Fibroblast of lung (primary cell): ENCODE measurements around the gene CLDN10. TPM values are rescaled to one million over a fixed set of nuclear protein-coding genes. Genes with fewer than 3 reads are reported as not detected.

Experiments used
- DNase-seq, 2 donors: peaks; one replicate each; pipeline versions ENCODE4 v3.0.0 to v3.0.0-alpha.2; 2010; ENCODE audit warnings: low read depth in 2 of 2
- H2AFZ ChIP-seq: 2 replicates; pipeline ENCODE4 v1.5.1; 2012; ENCODE audit warnings: low read length, control low read depth, inconsistent platforms
- H3K27ac ChIP-seq: 2 replicates; pipeline ENCODE4 v1.5.1; 2011; ENCODE audit warnings: low read length, control low read depth; ENCODE audit not compliant: insufficient read depth
- H3K27me3 ChIP-seq: 2 replicates; pipeline ENCODE4 v1.5.1; 2011; ENCODE audit warnings: mild to moderate bottlenecking, low read length; ENCODE audit not compliant: control insufficient read depth, insufficient read depth
- H3K36me3 ChIP-seq: 2 replicates; pipeline ENCODE4 v1.5.1; 2011; ENCODE audit warnings: low read length; ENCODE audit not compliant: control insufficient read depth, insufficient read depth
- H3K4me1 ChIP-seq: 2 replicates; pipeline ENCODE4 v1.5.1; 2011; ENCODE audit warnings: low read length; ENCODE audit not compliant: control insufficient read depth, insufficient read depth; ENCODE audit errors: extremely low read depth
- H3K4me2 ChIP-seq: 2 replicates; pipeline ENCODE4 v1.5.1; 2011; ENCODE audit warnings: low read length, control low read depth; ENCODE audit not compliant: insufficient read depth; ENCODE audit errors: extremely low read depth
- H3K4me3 ChIP-seq, 4 experiments: fragments of 200-600 bp in 1 of 4; sonication (generic) in 1 of 4; replicated peaks in 1 of 4; 2 replicates each; pipeline ENCODE4 v1.5.1; 2011 to 2016; ENCODE audit warnings: low read length in 4 of 4, low read depth in 3 of 4, mild to moderate bottlenecking in 3 of 4, control low read depth in 2 of 4, inconsistent platforms in 1 of 4, mixed read lengths in 1 of 4; ENCODE audit not compliant: insufficient read depth in 1 of 4; ENCODE audit errors: control extremely low read depth in 1 of 4
- H3K79me2 ChIP-seq: 2 replicates; pipeline ENCODE4 v1.5.1; 2012; ENCODE audit warnings: mild to moderate bottlenecking, low read length, inconsistent platforms; ENCODE audit not compliant: control insufficient read depth, insufficient read depth
- H3K9ac ChIP-seq: 2 replicates; pipeline ENCODE4 v1.5.1; 2011; ENCODE audit warnings: mild to moderate bottlenecking, low read length, control low read depth; ENCODE audit not compliant: insufficient read depth
- H3K9me3 ChIP-seq: 2 replicates; pipeline ENCODE4 v1.5.1; 2012; ENCODE audit warnings: low read depth, low read length; ENCODE audit not compliant: control insufficient read depth, insufficient read depth
- H4K20me1 ChIP-seq: 2 replicates; pipeline ENCODE4 v1.5.1; 2011; ENCODE audit warnings: low read length; ENCODE audit not compliant: control insufficient read depth, insufficient read depth; ENCODE audit errors: extremely low read depth
- CTCF ChIP-seq, 2 donors: IDR thresholded peaks in 1 of 2; conservative IDR thresholded peaks in 1 of 2; 1 replicate in 1 of 2; 2 replicates in 1 of 2; pipeline ENCODE4 v1.5.1; 2011 to 2012; ENCODE audit warnings: low read length in 2 of 2, control low read depth in 1 of 2, inconsistent platforms in 1 of 2, low read depth in 1 of 2, mild to moderate bottlenecking in 1 of 2
- EZH2 ChIP-seq: IDR thresholded peaks from 2 replicates; pipeline ENCODE4 v1.5.1; 2012; ENCODE audit warnings: low read length, control low read depth, mild to moderate bottlenecking; ENCODE audit errors: missing control alignments
- polyA plus RNA-seq, 2 donors: library from polyadenylated mRNA; depleted of rRNA in 1 of 2; stranded (reverse) in 1 of 2; unstranded in 1 of 2; fragments of >200 nt; gene quantifications; 2 replicates each; pipeline ENCODE4 v1.2.1, GENCODE V29; 2011 to 2012; ENCODE audit warnings: missing spikeins in 1 of 2
- total RNA-seq: library from RNA; depleted of rRNA; stranded (reverse); fragments of >200 nt; gene quantifications from 2 replicates; pipeline ENCODE4 v1.2.1, GENCODE V29; 2014

Gene CLDN10
- total and polyA plus RNA-seq, 2 donors (not counting 1 experiment from before 2014, with no cell fraction given): not detected

GRCh38 chr13:95505986-95506385 is 46.5 kb upstream of the CLDN10 start:
- no peak overlapping the region for H3K4me3 ChIP-seq

DNA sequence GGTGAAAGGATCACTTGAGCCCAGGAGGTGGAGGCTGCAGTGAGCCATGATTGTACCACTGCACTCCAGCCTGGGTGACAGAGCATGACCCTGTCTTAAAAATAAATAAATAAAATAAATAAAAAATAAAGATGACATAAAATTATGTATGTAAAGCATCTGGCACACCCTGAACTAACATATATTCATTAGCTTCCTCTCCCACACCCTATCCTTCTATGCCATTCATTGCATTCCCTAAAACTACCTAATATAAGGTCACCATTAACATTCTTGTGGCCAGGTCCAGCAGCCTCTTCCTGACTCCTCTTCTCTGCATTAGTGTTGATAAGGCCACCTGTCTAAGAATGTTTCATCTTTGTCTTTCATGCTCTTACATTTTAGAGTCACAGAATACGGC is 44.5 kb upstream of the CLDN10 start:
- DNase-seq: no peak
- Histone ChIP-seq H3K4me3 (no peak overlapping the region), H3K36me3 (no peaks in the 10 kb centered on the region), H3K4me1 (no peaks in the 10 kb centered on the region), H3K27ac (no peak overlapping the region), H3K79me2 (no peaks in the 10 kb centered on the region), H3K9me3 (no peaks in the 10 kb centered on the region), H4K20me1 (no peaks in the 10 kb centered on the region), H3K9ac (no peak overlapping the region), H3K4me2 (no peak overlapping the region), H3K27me3 (no peaks in the 10 kb centered on the region), H2AFZ (no peak overlapping the region)
- TF ChIP-seq CTCF (conservative IDR thresholded peaks at IDR 0.05 in 1 of 2, IDR thresholded peaks at IDR 0.05 in 1 of 2; ENCODE audit: low read depth in 1 of 2, low read length in 2 of 2) (no peak), EZH2 (no peak)

More at GRCh38 chr13:95505986-95506385, 46.5 kb upstream of the CLDN10 start:
- Histone ChIP-seq H3K9me3 (no peaks in the 10 kb centered on the region), H4K20me1 (no peaks in the 10 kb centered on the region), H3K4me1 (no peaks in the 10 kb centered on the region), H2AFZ (no peak overlapping the region), H3K27me3 (no peaks in the 10 kb centered on the region), H3K36me3 (no peaks in the 10 kb centered on the region), H3K9ac (no peak overlapping the region), H3K4me2 (no peak overlapping the region), H3K27ac (no peak overlapping the region), H3K79me2 (no peaks in the 10 kb centered on the region)
- TF ChIP-seq EZH2 (no peak), CTCF (conservative IDR thresholded peaks at IDR 0.05 in 1 of 2, IDR thresholded peaks at IDR 0.05 in 1 of 2; ENCODE audit: low read depth in 1 of 2, low read length in 2 of 2) (no peak)
- no peak for DNase-seq

- no peaks in the 10 kb centered on the region for H3K79me2 ChIP-seq
- no peak overlapping the region for H2AFZ ChIP-seq
- H3K9ac ChIP-seq: no peak overlapping the region
- no peak overlapping the region for H3K4me2 ChIP-seq
- H3K27ac ChIP-seq: no peak overlapping the region
- H3K4me1 ChIP-seq: no peaks in the 10 kb centered on the region
- no peak for TF ChIP-seq EZH2
- TF ChIP-seq CTCF (conservative IDR thresholded peaks at IDR 0.05 in 1 of 2, IDR thresholded peaks at IDR 0.05 in 1 of 2; ENCODE audit: low read depth in 1 of 2, low read length in 2 of 2): no peak
- H3K4me3 ChIP-seq: no peak overlapping the region
- no peaks in the 10 kb centered on the region for H3K9me3 ChIP-seq
- no peaks in the 10 kb centered on the region for H3K36me3 ChIP-seq
- H3K27me3 ChIP-seq: no peaks in the 10 kb centered on the region
- no peak for DNase-seq
- no peaks in the 10 kb centered on the region for H4K20me1 ChIP-seq
Measured at GRCh38 chr13:95508996-95509395, 43.5 kb upstream of the CLDN10 start.
